Measurements from ENCODE around the gene FABP7. TPM values are rescaled to one million over a fixed set of nuclear protein-coding genes. Genes with fewer than 3 reads are reported as not detected.

FABP7 gene
- total RNA-seq, 1 donor = not detected

- DNase-seq (ENCODE audit: low read depth) = peak; percentile 54
- TF ChIP-seq CTCF (IDR thresholded peaks at IDR 0.05; ENCODE audit: insufficient read depth, low read depth, low read length) = no peak
Measured at GRCh38 chr6:122806291-122806690, 26.8 kb downstream of the FABP7 start.

DNA sequence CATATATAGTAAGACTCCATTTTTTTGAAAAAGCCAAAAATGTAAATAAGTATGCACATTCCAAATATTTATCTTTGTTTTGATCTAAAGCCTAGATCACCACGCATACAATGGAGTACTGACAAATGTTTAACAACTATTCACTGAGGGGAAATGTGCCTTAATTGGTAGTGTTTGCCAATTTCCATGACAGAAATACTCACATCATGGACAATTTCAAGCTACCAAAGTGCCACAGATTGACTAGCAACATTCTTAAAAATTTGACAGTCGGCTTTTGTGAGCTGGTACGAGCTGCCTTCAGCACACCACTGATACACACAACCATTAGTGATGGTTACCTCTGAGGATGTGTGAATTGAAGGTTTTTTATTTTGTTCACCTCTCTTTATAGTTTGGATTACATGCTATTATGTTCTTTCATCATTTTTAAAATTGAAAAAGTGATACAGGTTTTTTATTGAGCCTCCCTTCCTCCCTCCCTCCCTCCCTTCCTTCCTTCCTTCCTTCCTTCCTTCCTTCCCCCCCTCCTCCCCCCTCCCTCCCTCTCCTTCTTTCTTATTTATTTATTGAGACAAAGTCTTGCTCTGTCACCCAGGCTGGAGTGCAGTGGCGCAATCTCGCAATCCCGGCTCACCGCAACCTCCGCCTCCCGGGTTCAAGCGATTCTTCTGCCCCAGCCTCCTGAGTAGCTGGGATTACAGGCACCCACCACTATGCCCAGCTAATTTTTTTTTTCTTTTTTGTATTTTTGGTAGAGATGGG lies 28.8 kb downstream of the FABP7 start:
- H3K4me3 ChIP-seq (ENCODE audit: low read depth, low read length) = no peak overlapping the region
- no peak for DNase-seq (ENCODE audit: low read depth)
- TF ChIP-seq CTCF (IDR thresholded peaks at IDR 0.05; ENCODE audit: insufficient read depth, low read depth, low read length) = no peak

More at GRCh38 chr6:122806291-122806690, 26.8 kb downstream of the FABP7 start:
- no peak overlapping the region for H3K4me3 ChIP-seq (ENCODE audit: low read depth, low read length)

DNA sequence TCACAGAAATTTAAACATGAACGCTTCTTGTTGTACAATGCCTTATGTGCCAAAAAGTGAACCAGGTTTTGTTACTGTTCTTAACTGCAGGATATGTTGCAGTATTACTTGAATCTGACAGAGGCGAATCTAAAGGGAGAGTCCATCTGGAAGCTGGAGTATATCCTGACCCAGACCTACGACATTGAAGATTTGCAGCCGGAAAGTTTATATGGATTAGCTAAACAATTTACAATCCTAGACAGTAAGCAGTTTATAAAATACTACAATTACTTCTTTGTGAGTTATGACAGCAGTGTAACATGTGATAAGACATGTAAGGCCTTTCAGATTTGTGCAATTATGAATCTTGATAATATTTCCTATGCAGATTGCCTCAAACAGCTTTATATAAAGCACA lies 29.5 kb downstream of the FABP7 start:
- H3K4me3 ChIP-seq (ENCODE audit: low read depth, low read length) = no peak overlapping the region
- TF ChIP-seq CTCF (IDR thresholded peaks at IDR 0.05; ENCODE audit: insufficient read depth, low read depth, low read length) = no peak
- DNase-seq (ENCODE audit: low read depth) = peak; percentile 78

DNA sequence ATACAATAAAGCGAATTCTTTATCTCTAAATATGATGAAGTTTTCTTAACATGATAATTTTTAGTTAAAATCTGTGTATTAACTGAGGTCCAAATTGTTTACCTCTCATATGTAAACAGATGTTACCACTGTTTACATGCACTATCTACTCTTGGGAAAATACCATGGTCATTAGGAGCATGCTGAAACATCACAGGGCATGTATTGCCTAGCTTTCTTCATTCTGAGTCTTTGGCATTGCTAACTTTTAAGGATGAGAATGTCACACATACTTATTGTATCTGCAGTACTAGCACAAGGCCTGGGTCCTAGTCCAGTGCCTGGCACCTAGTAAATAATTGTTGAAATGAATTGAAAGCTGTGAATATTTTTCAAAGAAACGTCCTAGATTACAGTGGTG lies 30.2 kb downstream of the FABP7 start:
- no peak overlapping the region for H3K4me3 ChIP-seq (ENCODE audit: low read depth, low read length)
- peak; percentile 58 for DNase-seq (ENCODE audit: low read depth)
- TF ChIP-seq CTCF (IDR thresholded peaks at IDR 0.05; ENCODE audit: insufficient read depth, low read depth, low read length) = no peak

- DNase-seq (ENCODE audit: low read depth) = no peak
- H3K4me3 ChIP-seq (ENCODE audit: low read depth, low read length) = no peak overlapping the region
- no peak for TF ChIP-seq CTCF (IDR thresholded peaks at IDR 0.05; ENCODE audit: insufficient read depth, low read depth, low read length)
Measured at GRCh38 chr6:122810189-122810588, 30.7 kb downstream of the FABP7 start.

DNA sequence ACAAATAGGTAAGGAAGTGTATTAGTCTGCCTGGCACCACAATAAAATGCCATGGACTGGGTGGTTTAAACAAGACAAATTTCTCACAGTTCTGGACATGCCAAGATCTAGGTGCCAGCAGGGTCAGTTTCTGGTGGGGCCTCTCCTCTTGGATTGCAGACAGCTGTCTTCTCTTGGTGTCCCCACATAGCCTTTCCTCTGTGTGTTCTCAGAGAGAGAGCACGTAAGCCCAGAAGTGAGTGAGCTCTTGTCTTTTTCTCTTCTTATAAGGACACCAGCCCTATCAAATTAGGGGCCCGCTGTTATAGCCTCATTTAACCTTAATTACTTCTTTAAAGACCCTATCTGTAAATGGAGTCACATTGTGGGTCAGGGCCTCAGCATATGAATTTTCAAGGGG lies 37.8 kb downstream of the FABP7 start:
- no peak overlapping the region for H3K4me3 ChIP-seq (ENCODE audit: low read depth, low read length)
- TF ChIP-seq CTCF (IDR thresholded peaks at IDR 0.05; ENCODE audit: insufficient read depth, low read depth, low read length) = no peak
- no peak for DNase-seq (ENCODE audit: low read depth)

DNA sequence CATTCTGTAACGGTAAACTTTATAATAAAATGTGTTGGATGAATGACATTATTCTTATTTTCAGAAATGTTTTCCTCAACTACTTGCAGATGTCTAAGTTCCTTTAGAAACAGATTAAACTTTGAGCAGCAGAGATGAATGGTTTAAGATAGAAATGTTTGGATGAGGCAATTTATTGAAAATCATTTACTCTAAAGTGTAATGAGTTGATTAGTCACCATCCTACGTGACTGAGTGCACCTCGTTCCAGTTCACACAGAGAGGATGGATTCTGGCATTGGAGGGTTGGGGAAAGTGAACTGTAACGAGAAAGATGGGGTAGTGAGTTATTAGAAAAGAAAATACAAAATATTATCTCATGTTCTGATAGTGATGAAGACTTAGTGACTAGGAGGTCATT lies 38.2 kb downstream of the FABP7 start:
- no peak for DNase-seq (ENCODE audit: low read depth)
- no peak for TF ChIP-seq CTCF (IDR thresholded peaks at IDR 0.05; ENCODE audit: insufficient read depth, low read depth, low read length)

More for the DNA sequence above, 38.2 kb downstream of the FABP7 start:
- no peak overlapping the region for H3K4me3 ChIP-seq (ENCODE audit: low read depth, low read length)

Data from fibroblast of villous mesenchyme (primary cell).